WTC11 (cell line): ENCODE results near the gene KRTAP11-1. TPM values are rescaled to one million over a fixed set of nuclear protein-coding genes. Genes with fewer than 3 reads are reported as not detected.

ENCODE experiments used
- ATAC-seq: fragments of 200-7000 bp; cut with Tn5 transposase; 2 replicates; pipeline ENCODE4 v1.10.0; 2021; ENCODE audit warnings: mild to moderate bottlenecking, moderate library complexity
- CTCF ChIA-PET: fragments of 300-600 bp; sonication (Branson Sonifier 250); formaldehyde crosslinking; loops from one replicate; lab custom pipeline; 2021; ENCODE audit warnings: antibody characterized with exemption; lab: Charles Lee
- POLR2A ChIA-PET: fragments of 350-600 bp; sonication (Branson Sonifier 250); formaldehyde crosslinking; loops from one replicate; lab custom pipeline; 2021; ENCODE audit warnings: antibody characterized with exemption; lab: Charles Lee
- DNase-seq: peaks from one replicate; pipeline ENCODE4 v3.0.0; 2021; ENCODE audit warnings: low spot score
- H3K27ac Mint-ChIP-seq: 2 replicates; pipeline ENCODE4 v1.8.0; 2021; ENCODE audit warnings: mixed read lengths
- H3K27me3 Mint-ChIP-seq: 2 replicates; pipeline ENCODE4 v1.8.0; 2021; ENCODE audit warnings: low read depth, mild to moderate bottlenecking, moderate library complexity, mixed read lengths
- H3K36me3 Mint-ChIP-seq: 2 replicates; pipeline ENCODE4 v1.8.0; 2021; ENCODE audit warnings: mixed read lengths
- H3K4me1 Mint-ChIP-seq: 2 replicates; pipeline ENCODE4 v1.8.0; 2022; ENCODE audit warnings: mixed read lengths
- H3K4me3 Mint-ChIP-seq: 2 replicates; pipeline ENCODE4 v1.8.0; 2021; ENCODE audit warnings: mild to moderate bottlenecking, moderate library complexity, mixed read lengths
- H3K9me3 Mint-ChIP-seq: 2 replicates; pipeline ENCODE4 v1.8.0; 2021; ENCODE audit warnings: mixed read lengths
- CBFB ChIP-seq: sonication (generic); formaldehyde crosslinking; IDR thresholded peaks from 2 replicates; pipeline ENCODE4 v1.8.1; 2022; ENCODE audit warnings: mild to moderate bottlenecking, low read depth, missing genetic modification reagents
- FOXK1 ChIP-seq: sonication (generic); formaldehyde crosslinking; IDR thresholded peaks from 2 replicates; pipeline ENCODE4 v1.8.0; 2022; ENCODE audit warnings: mild to moderate bottlenecking, moderate library complexity, missing genetic modification reagents
- GABPB1 ChIP-seq: sonication (generic); formaldehyde crosslinking; IDR thresholded peaks from 2 replicates; pipeline ENCODE4 v1.8.1; 2023; ENCODE audit warnings: mild to moderate bottlenecking, missing genetic modification reagents
- MXD4 ChIP-seq: fragments of 250-450 bp; sonication (Bioruptor Pico); IDR thresholded peaks from 2 replicates; pipeline ENCODE4 v1.8.0; 2021; ENCODE audit warnings: mild to moderate bottlenecking, moderate library complexity, borderline replicate concordance
- PRRX2 ChIP-seq: fragments of 250-450 bp; sonication (Bioruptor Pico); IDR thresholded peaks from 2 replicates; pipeline ENCODE4 v1.8.0; 2021; ENCODE audit warnings: mild to moderate bottlenecking
- SMAD4 ChIP-seq: sonication (generic); formaldehyde crosslinking; IDR thresholded peaks from 2 replicates; pipeline ENCODE4 v1.8.0; 2022; ENCODE audit warnings: mild to moderate bottlenecking, missing genetic modification reagents
- ZNF232 ChIP-seq: sonication (generic); formaldehyde crosslinking; IDR thresholded peaks from 2 replicates; pipeline ENCODE4 v1.8.0; 2022; ENCODE audit warnings: mild to moderate bottlenecking, missing genetic modification reagents
- ZNF317 ChIP-seq: sonication (generic); formaldehyde crosslinking; IDR thresholded peaks from 2 replicates; pipeline ENCODE4 v1.8.1; 2023; ENCODE audit warnings: low read depth, mild to moderate bottlenecking, moderate library complexity, missing genetic modification reagents, borderline replicate concordance
- ZNF423 ChIP-seq: fragments of 250-450 bp; sonication (Bioruptor Pico); IDR thresholded peaks from 2 replicates; pipeline ENCODE4 v2.1.2; 2022; ENCODE audit warnings: mild to moderate bottlenecking, moderate library complexity
- total RNA-seq: library from RNA; stranded (reverse); gene quantifications from 3 replicates; pipeline ENCODE4 v1.2.3, GENCODE V29; 2021
- TF ChIP-seq, protein P1 (sequence below): sonication (generic); formaldehyde crosslinking; IDR thresholded peaks from 2 replicates; pipeline ENCODE4 v1.8.0; 2023; ENCODE audit warnings: missing genetic modification reagents, mild to moderate bottlenecking, borderline replicate concordance
- TF ChIP-seq, protein P2 (sequence below): sonication (generic); formaldehyde crosslinking; IDR thresholded peaks from 2 replicates; pipeline ENCODE4 v1.8.0; 2022; ENCODE audit warnings: mild to moderate bottlenecking, missing genetic modification reagents
- TF ChIP-seq, protein P3 (sequence below): sonication (generic); formaldehyde crosslinking; IDR thresholded peaks from 2 replicates; pipeline ENCODE4 v1.8.0; 2023; ENCODE audit warnings: missing genetic modification reagents
- TF ChIP-seq, protein P4 (sequence below): fragments of 250-450 bp; sonication (Bioruptor Pico); conservative IDR thresholded peaks from 2 replicates; pipeline ENCODE4 v1.9.0; 2021; ENCODE audit warnings: mild to moderate bottlenecking
- TF ChIP-seq, protein P5 (sequence below): sonication (generic); formaldehyde crosslinking; IDR thresholded peaks from 2 replicates; pipeline ENCODE4 v1.8.1; 2023; ENCODE audit warnings: mild to moderate bottlenecking, missing genetic modification reagents, moderate library complexity
- TF ChIP-seq, protein P6 (sequence below): sonication (generic); formaldehyde crosslinking; IDR thresholded peaks from 2 replicates; pipeline ENCODE4 v1.8.0; 2022; ENCODE audit warnings: missing genetic modification reagents

Gene KRTAP11-1
- total RNA-seq, 1 experiment from 2014 or later, result not detected

DNA sequence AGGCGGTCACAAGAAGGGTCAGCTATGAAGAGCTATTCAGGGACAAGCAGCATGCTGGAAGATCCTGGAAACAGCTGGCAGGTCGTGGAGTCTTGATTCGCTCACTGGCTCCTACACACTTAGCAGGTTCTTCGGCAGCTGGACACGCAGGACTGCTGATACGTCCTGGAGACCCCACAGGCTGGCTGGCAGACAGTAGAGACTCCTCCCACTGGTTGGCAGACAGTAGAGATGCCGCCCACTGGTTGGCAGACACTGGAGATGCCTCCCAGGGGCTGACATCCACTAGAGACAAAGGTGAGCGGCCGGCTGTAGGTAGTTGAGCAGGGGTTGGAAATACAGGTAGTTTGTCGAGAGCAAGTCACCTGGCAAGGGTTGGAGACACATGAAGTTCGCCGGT, 466 bp downstream of the KRTAP11-1 start (continued):
- TF ChIP-seq, protein P1, sequence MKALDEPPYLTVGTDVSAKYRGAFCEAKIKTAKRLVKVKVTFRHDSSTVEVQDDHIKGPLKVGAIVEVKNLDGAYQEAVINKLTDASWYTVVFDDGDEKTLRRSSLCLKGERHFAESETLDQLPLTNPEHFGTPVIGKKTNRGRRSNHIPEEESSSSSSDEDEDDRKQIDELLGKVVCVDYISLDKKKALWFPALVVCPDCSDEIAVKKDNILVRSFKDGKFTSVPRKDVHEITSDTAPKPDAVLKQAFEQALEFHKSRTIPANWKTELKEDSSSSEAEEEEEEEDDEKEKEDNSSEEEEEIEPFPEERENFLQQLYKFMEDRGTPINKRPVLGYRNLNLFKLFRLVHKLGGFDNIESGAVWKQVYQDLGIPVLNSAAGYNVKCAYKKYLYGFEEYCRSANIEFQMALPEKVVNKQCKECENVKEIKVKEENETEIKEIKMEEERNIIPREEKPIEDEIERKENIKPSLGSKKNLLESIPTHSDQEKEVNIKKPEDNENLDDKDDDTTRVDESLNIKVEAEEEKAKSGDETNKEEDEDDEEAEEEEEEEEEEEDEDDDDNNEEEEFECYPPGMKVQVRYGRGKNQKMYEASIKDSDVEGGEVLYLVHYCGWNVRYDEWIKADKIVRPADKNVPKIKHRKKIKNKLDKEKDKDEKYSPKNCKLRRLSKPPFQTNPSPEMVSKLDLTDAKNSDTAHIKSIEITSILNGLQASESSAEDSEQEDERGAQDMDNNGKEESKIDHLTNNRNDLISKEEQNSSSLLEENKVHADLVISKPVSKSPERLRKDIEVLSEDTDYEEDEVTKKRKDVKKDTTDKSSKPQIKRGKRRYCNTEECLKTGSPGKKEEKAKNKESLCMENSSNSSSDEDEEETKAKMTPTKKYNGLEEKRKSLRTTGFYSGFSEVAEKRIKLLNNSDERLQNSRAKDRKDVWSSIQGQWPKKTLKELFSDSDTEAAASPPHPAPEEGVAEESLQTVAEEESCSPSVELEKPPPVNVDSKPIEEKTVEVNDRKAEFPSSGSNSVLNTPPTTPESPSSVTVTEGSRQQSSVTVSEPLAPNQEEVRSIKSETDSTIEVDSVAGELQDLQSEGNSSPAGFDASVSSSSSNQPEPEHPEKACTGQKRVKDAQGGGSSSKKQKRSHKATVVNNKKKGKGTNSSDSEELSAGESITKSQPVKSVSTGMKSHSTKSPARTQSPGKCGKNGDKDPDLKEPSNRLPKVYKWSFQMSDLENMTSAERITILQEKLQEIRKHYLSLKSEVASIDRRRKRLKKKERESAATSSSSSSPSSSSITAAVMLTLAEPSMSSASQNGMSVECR (CRISPR knock-in tag), result no peak
- TF ChIP-seq ZNF232 (CRISPR knock-in tag) (no peak), SMAD4 (no peak), MXD4 (CRISPR knock-in tag) (no peak), FOXK1 (CRISPR knock-in tag) (no peak), PRRX2 (CRISPR knock-in tag) (no peak), ZNF317 (CRISPR knock-in tag) (no peak)
- TF ChIP-seq, protein P2, sequence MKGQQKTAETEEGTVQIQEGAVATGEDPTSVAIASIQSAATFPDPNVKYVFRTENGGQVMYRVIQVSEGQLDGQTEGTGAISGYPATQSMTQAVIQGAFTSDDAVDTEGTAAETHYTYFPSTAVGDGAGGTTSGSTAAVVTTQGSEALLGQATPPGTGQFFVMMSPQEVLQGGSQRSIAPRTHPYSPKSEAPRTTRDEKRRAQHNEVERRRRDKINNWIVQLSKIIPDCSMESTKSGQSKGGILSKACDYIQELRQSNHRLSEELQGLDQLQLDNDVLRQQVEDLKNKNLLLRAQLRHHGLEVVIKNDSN (CRISPR knock-in tag), result no peak

DNA sequence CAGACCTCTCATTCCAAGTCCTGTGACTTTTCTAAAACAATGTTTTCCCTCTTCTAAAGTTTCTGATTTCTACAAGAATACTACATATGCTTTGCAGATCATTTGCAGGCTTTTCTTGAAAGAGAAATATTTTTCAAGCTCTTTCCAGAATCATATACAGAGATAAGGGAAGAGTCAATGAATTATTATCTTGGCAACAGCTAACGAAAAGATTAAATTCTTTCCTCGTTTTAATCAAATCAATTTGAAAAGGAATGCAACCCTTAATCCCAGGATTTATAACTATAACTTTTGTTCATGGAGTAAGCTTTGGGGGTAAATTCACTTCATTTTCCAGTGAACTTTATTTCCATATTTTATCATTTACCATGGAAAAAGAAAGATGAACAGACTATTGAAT, 6.9 kb downstream of the KRTAP11-1 start:
- Mint-ChIP-seq H3K27me3 (no peaks in the 10 kb centered on the region), H3K4me1 (no peaks in the 10 kb centered on the region), H3K4me3 (no peak overlapping the region), H3K9me3 (no peaks in the 10 kb centered on the region)
- ATAC-seq (no peak), DNase-seq (no peak)
- TF ChIP-seq, protein P3, sequence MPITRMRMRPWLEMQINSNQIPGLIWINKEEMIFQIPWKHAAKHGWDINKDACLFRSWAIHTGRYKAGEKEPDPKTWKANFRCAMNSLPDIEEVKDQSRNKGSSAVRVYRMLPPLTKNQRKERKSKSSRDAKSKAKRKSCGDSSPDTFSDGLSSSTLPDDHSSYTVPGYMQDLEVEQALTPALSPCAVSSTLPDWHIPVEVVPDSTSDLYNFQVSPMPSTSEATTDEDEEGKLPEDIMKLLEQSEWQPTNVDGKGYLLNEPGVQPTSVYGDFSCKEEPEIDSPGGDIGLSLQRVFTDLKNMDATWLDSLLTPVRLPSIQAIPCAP (CRISPR knock-in tag), result no peak
- TF ChIP-seq, all 79 proteins: peak for 0
- CTCF ChIA-PET, result interaction anchor here (1.0 kb wide), 1 partner anchor 35 kb away, joined by 3 read pairs; no protein-coding TSS in a partner anchor
- H3K27ac Mint-ChIP-seq, result no peak overlapping the region
- POLR2A ChIA-PET, result no interaction called here
- no peaks in the 10 kb centered on the region for H3K36me3 Mint-ChIP-seq

DNA sequence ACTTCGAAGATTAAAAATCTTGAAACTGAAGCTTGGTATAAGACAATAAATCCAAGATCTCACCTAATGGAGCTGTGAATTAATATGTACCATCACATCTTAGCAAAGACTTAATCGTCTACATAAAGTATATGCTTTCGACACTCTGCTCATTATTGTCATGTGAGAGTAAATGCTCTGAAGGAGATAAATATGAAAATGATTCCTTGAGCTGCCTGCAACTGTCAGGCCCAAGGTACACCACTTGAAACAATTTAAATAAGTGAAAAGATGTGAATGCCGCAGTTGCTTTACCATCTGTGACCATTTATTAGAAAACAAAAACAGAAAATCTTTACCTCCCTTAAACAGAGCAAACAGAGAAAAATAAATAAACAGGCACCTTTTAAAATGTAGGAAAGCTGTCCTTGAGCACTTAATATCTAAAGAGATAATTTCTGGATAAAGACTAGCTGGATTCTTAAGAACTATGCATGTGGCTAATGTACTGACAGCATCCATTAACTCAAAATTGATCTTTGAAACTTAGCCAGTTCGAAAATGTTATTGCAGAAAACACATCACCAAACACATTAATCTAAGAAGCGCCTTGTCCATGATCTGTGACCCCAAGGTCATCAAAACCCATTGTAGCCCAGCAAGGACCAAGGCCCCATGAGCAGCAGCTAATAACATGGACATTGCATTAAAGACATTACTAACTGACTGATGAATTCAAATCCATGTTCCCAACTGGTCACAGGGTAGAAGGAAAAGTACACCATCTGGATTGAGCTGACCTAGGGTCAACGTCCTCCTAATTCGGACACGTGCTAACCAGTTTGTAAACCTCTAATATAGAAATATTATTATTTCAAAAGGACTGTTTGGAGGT, 33.5 kb downstream of the KRTAP11-1 start:
- Mint-ChIP-seq H3K27me3 (no peaks in the 10 kb centered on the region), H3K36me3 (no peaks in the 10 kb centered on the region), H3K9me3 (no peaks in the 10 kb centered on the region), H3K4me3 (no peak overlapping the region), H3K27ac (no peak overlapping the region), H3K4me1 (no peaks in the 10 kb centered on the region)
- TF ChIP-seq, protein P4, sequence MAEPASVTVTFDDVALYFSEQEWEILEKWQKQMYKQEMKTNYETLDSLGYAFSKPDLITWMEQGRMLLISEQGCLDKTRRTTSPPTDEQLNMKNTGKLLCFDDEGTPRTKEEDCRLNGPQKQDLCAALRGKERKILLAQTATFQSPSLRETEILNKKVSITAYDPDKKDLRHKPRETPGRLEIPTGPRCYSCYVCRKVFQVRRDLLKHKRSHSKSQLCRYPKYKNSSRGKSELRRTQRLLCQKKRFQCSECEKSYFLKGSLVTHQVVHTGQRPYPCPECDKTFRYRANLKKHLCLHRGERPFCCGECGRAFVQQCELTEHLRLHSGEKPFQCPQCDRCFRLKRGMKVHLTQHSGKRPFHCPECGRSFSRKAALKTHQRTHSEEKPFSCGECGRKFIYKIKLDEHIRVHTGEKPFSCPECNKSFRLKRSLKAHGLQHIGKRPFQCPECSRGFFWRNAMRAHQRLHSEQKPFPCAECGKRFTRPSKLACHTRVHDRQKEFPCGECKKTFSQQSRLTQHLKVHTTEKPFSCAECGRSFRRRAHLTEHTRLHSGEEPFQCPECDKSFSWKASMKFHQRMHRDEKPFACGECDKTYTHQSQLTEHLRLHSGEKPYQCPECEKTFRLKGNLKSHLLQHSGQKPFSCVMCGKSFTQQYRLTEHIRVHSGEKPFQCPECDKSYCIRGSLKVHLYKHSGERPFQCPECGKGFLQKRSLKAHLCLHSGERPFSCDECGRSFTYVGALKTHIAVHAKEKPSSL (CRISPR knock-in tag), result no peak
- TF ChIP-seq ZNF423 (CRISPR knock-in tag) (no peak), CBFB (CRISPR knock-in tag) (no peak), ZNF232 (CRISPR knock-in tag) (no peak), GABPB1 (CRISPR knock-in tag) (no peak)
- TF ChIP-seq, protein P2 (CRISPR knock-in tag), result no peak
- TF ChIP-seq, protein P3 (CRISPR knock-in tag), result no peak
- TF ChIP-seq, protein P5, sequence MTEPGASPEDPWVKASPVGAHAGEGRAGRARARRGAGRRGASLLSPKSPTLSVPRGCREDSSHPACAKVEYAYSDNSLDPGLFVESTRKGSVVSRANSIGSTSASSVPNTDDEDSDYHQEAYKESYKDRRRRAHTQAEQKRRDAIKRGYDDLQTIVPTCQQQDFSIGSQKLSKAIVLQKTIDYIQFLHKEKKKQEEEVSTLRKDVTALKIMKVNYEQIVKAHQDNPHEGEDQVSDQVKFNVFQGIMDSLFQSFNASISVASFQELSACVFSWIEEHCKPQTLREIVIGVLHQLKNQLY, result no peak
- TF ChIP-seq, protein P6, sequence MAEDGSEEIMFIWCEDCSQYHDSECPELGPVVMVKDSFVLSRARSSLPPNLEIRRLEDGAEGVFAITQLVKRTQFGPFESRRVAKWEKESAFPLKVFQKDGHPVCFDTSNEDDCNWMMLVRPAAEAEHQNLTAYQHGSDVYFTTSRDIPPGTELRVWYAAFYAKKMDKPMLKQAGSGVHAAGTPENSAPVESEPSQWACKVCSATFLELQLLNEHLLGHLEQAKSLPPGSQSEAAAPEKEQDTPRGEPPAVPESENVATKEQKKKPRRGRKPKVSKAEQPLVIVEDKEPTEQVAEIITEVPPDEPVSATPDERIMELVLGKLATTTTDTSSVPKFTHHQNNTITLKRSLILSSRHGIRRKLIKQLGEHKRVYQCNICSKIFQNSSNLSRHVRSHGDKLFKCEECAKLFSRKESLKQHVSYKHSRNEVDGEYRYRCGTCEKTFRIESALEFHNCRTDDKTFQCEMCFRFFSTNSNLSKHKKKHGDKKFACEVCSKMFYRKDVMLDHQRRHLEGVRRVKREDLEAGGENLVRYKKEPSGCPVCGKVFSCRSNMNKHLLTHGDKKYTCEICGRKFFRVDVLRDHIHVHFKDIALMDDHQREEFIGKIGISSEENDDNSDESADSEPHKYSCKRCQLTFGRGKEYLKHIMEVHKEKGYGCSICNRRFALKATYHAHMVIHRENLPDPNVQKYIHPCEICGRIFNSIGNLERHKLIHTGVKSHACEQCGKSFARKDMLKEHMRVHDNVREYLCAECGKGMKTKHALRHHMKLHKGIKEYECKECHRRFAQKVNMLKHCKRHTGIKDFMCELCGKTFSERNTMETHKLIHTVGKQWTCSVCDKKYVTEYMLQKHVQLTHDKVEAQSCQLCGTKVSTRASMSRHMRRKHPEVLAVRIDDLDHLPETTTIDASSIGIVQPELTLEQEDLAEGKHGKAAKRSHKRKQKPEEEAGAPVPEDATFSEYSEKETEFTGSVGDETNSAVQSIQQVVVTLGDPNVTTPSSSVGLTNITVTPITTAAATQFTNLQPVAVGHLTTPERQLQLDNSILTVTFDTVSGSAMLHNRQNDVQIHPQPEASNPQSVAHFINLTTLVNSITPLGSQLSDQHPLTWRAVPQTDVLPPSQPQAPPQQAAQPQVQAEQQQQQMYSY (CRISPR knock-in tag), result no peak
- ATAC-seq (no peak), DNase-seq (no peak)
- CTCF ChIA-PET, result interaction anchor here (1.1 kb wide), 2 partner anchors 8 to 16 kb away, joined by 3 to 7 read pairs; no protein-coding TSS in a partner anchor
- POLR2A ChIA-PET, result no interaction called here
